DMS 273 (cell line): Measurements from ENCODE around the gene KCNC4.

Experiments used
- DNase-seq: peaks from one replicate; lab custom pipeline; 2025; ENCODE audit not compliant: unreplicated experiment; lab: John Stamatoyannopoulos, UW

Gene KCNC4

DNA sequence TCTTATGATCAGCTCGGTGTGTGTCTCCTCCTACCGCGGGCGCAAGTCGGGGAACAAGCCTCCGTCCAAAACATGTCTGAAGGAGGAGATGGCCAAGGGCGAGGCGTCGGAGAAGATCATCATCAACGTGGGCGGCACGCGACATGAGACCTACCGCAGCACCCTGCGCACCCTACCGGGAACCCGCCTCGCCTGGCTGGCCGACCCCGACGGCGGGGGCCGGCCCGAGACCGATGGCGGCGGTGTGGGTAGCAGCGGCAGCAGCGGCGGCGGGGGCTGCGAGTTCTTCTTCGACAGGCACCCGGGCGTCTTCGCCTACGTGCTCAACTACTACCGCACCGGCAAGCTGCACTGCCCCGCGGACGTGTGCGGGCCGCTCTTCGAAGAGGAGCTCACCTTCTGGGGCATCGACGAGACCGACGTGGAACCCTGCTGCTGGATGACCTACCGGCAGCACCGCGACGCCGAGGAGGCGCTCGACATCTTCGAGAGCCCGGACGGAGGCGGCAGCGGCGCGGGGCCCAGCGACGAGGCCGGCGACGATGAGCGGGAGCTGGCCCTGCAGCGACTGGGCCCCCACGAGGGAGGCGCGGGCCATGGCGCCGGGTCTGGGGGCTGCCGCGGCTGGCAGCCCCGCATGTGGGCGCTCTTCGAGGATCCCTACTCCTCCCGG is 1.5 kb downstream of the KCNC4 start:
- no peak for DNase-seq

DNA sequence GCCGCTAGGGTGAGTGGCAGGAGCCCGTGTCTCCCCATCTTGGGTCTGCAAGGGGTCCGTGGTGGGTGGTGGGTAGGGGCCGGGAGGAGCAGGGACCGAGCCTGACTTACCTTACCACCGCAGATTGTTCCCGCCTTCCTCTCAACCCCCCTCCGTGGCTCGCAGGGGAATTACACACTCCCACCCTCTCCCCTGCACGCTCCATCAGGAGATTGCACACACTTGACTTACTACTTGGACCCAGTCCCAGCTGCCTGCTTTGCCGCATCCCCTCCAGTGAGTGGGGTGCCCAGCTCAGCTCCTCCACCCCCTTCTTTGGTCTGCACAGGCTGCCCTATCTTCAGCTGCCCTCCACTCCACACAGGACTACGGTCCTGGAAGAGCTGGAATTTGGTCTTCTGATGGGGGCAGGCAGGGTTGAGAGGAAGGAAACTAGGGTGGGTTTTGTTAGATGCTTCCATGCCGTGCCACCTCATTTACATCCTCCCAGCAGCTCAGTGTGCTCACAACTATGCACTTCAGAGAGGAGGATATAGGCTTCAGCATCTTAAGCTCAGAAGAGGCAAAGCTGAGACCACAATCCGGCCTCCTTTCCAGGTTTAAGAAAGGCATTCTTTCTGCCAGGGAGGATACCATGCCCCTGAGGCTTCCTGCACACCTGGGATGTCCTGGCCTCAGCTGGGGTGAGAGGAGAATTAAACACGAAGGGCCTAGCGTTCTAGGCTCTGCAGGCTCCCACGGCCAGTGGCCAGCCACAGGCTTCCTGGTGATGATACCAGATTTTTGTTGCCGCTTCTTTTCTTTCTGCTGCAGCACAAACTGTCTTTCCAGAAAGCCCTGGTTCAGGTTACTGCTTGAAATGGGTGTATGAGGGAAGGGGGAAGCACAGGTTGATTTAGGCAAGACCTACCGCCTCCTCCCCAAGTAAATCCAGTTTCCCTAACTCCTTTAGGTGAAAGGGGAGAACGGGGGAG is 2.3 kb downstream of the KCNC4 start:
- DNase-seq: peak; percentile 20

DNA sequence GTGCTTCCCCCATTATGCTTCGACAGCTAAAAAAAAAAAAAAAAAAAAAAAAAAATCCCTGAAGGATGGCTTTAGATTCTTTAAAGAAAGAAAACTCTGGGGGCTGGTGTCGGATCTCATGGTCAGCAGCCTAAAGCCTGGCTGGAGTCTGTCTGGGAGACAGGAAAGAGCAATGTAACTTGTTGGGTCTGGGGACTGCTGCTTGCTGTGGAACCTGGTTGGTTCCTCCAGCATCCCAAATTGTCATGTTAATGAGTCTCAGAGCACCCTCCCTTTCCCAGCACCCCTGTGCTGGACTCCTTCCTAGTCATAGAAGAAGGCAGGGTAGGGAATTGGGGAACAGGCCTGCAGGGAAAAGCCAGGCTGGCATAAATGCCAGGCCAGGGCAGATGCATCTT is 3.0 kb downstream of the KCNC4 start:
- no peak for DNase-seq

DNA sequence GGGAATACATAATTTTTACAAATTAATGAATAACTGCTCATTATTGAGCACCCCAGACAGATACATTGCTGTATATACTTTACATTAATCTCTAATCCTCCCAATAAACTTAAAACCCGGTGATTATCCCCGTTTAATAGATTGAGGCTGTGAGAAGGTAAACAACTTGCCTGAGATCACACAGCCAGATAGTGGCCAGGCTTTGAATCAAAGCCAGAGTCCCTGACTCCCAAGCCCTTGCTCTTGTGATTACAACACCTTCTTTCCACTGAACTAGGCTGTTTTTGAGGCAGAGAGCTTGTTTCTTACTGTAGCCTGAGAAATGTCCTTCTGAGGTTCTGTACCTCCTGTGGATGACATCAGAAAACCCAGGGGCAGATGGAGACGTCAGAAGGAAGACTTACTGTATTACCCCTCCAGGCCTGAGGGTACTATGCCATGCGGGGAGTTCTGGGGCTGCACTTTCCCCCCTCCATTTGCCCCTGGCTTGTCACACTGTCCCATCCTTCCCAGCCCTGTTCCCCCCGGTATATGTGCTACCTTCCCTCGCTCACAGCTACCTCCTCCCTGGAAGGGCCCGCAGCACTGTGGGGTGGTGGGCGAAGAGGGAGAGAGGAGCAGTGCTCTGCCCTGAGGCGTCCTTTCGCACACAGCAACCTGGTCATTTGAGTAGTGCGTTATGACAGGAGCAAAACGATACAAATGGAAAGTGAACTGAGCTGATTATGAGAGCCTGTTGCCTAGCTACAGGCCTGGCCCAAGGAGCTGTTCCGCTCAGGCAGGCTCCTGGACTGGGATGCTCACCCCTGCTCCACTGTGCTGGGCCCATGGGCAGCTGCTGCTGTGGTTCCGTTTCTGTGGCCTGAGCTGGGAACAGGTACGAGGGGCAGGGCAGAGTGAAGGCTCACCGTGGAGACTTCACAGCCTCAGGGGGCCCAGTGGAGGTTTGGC is 4.6 kb downstream of the KCNC4 start:
- peak; percentile 30 for DNase-seq

DNA sequence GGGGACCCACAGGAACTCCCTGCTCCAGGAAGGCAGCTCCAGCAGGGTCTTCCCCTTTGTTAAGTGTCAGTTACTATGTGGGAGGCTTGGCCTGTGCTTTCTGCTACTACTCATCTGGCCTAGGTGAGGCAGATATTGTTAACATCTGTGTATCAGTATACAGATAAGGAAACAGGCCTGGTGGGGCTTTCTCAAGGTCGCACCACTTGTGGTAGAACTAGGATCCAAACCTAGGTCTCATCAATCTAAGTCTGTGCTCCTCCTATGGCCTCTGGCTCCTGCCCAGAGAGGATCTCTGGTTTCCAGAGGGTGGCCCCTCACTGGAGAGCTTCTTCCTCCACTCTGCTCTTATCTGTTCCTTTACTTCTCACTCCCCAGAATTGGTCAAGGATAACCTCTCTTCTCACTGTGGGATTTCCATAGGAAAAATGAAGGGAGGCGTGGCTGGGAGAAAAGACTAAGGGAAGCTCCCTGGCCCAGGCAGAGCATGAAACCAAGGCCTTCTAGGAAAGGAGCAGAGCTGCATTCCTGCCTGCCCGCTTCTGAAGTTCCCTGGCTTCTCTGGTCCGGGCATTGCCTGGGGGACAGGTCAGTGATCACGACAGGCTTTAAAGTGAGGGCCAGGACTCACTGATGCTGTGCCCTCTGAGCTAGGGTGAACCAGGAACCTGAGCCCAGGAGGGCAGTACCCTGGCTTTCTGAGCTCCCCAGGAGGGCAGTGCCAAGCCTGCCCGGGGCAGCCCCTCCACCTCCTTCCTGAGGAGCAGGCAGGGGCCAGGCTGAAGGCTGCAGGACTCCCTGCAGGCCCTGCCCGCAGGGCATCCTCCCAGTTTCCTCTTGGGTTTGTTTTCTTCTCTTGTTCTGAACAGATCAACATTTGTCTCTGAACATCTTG is 5.8 kb downstream of the KCNC4 start:
- DNase-seq: no peak

DNA sequence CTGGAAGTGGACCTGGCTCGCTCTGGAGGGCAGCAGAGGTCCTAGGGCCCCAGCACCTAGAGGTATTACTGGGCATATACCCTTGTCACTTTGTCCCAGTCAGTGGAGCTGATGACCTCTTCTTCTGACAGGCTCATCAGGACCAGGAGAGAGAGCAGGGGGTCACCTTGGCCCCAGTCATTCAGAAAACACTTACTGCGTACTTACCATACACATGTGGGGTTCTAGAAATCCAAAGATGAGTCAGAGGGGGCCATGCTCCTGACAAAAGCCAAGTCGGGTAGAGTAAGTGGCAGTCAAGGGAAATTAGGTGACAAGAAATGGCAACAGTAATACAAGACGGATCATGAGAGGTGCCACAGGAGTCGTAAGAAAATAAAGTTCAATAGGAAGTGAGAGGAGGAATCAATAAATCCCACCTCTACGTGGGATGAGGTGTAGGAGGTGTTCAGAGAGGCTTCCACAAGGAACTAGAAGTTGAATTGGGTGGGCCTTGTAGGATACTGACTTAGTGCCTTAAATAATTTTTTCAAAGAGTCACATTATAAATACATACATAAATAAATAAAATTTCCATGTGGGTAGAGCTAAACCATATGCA is 6.8 kb downstream of the KCNC4 start:
- DNase-seq: no peak

DNA sequence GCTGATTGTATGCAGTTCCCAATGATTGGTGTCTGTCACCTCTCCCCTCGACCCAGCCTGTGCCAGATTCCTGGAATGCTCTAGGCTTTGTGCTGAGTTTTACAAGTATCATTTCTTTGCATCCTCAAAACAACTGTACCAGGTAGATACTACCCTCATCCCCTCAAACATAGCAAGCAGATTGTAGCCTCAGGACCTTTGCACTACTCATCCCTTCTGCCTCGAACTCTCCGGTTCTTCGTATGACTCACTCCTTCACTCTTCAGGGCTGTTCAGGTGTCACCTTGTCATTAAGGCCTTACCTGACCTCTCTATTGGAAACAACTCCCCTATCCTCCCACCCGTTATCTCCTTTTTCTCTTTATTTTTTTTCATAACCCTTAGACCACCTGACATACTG is 8.0 kb downstream of the KCNC4 start:
- no peak for DNase-seq

DNA sequence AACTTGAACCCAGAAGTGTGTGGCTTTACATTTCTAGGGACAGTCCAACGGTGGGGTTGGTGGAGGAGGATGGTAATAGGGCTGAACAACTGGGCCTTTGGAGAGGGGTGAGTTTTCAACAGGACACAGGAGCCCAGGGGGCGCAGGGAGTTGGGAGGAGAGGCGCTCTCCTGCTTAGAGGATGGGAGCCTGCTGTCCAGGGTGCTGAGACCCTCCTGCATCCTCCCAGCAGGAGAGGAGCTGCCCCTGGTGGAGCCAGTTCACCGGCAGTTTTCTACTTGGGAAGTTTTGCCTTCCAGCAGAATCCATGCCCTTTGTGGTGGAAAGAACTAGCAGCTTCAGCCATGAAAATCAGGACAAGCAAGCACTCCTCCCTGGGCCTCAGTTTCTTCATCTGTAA is 8.6 kb downstream of the KCNC4 start:
- DNase-seq: no peak

DNA sequence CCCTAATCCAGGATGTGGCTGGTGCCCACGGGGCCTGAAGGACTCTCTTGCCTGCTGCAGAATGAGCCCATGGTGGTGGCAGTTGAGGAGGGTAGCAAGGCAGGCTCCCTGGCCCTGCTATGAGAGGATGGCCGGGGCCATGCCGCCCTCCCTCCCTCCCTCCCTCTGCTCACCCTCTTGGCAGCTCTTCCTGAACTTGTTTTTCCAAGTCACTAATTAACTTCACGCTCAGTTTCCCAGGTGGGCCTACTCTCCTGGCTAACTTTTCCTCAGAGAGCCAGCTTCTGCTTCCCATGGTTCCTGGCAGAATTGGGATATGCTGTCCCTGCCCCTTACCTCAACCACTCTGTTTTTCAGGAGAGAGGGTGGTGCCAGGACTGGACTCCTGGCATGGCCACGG is 10.2 kb downstream of the KCNC4 start:
- DNase-seq: no peak

DNA sequence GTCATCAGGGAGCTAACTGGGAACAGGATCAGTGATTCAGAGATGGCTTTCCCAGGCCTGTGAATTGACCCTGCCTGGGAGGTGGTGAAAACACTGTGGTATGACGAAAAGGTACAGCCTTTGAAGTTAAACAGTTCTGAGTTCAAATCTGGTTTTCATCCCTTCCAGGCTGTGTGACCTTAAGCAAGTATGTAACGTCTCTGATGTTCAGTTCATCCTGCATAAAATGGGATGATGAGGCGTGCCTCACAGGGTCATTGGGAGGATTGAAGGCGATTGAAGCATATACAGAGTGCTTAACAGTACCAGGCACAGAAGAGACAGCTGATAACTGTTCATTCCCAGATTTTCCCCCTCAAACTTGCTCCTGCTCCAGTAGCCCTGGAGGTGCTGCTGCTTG is 11.0 kb downstream of the KCNC4 start:
- DNase-seq: no peak

DNA sequence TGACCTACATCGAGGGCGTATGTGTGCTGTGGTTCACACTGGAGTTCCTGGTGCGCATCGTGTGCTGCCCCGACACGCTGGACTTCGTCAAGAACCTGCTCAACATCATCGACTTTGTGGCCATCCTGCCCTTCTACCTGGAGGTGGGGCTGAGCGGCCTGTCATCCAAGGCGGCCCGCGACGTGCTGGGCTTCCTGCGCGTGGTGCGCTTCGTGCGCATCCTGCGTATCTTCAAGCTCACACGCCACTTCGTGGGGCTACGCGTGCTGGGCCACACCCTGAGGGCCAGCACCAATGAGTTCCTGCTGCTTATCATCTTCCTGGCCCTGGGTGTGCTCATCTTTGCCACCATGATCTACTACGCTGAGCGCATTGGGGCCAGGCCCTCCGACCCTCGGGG is 13.0 kb downstream of the KCNC4 start:
- DNase-seq: no peak

DNA sequence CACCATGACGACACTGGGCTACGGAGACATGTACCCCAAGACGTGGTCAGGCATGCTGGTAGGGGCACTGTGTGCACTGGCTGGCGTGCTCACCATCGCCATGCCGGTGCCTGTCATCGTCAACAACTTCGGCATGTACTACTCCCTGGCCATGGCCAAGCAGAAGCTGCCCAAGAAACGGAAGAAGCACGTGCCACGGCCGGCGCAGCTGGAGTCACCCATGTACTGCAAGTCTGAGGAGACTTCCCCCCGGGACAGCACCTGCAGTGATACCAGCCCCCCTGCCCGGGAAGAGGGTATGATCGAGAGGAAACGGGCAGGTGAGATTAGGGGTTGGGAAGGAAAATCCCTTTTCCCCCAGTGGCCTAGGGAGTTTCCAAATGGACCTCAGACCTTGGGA is 13.5 kb downstream of the KCNC4 start:
- no peak for DNase-seq

DNA sequence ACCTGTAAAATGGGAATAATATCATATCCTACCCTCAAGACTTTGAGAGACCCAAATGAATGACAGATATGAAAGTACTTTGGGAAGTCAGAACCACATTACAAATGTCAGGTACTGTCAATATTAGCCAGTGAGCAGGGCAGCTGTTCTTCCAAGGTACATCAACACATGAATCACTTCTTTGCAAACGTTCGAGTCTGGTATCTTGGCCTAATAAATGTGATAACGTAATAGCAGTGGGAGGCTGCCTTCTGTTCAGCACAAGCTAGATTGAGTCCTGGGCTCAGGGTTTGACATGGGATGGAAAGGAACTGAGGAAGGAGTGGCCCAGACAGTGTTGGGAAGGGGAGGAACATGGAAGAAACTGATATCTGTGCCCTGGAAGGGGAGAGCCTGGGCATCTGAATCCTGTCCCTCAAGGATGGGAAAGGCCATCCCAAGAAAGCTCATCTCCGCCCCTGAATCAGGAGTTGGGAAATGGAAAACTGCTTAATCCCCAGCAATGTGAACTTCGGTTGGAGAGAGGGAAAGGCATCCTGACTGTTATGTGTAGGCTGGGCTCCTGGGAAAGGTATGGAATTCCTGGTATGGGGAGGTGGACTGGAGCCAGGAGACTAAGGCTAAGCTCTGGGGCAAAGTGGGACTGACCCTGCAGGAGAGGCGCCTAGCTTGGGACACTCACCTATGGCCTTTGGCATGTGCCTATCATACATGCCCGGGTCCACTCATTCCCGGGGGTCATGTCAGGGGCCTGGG is 14.3 kb downstream of the KCNC4 start:
- DNase-seq: no peak

DNA sequence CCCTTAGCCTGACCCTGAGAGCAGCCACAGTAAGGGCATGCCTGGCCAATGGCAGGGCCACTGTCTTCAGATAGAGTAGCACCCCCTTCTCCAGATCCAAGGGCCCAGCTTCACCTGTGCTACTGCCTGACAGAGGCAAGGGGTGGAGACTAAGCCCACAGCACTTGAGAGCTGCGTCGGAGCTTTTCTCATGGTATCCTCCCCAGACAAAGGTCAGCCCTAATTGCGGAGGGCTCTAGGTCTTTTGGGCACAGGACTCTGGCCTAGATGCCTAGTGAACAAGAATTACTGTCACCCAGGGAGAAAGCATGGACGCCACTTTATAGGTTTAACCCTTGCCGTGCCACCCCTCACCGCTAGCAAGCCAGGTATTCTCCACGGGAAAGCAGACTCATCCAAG is 15.1 kb downstream of the KCNC4 start:
- DNase-seq: no peak

DNA sequence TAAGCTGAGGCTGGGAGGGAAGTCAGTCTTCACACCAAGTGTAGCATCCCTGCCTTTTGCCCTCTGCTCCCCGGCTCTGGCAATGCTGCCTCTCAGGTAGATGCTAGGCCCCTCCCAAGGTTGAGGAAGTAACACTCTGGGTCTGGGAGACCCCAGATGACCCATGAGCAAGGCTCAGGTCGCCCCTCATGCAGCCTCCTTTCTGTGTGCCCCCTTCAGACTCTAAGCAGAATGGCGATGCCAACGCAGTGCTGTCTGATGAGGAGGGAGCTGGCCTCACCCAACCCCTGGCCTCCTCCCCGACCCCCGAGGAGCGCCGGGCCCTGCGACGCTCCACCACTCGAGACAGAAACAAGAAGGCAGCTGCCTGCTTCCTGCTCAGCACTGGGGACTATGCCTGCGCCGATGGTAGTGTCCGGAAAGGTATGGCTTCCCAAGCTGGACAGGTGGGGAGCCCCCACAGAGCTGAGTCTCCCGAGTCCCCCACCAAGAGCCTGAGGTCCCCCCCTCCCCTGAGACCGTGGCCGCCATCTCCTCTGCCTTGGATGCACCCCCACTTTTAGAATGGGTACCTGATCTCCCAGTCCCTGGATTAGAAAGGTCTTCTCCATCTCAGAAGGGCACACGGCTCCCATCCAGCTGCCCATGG is 15.8 kb downstream of the KCNC4 start:
- DNase-seq: no peak

DNA sequence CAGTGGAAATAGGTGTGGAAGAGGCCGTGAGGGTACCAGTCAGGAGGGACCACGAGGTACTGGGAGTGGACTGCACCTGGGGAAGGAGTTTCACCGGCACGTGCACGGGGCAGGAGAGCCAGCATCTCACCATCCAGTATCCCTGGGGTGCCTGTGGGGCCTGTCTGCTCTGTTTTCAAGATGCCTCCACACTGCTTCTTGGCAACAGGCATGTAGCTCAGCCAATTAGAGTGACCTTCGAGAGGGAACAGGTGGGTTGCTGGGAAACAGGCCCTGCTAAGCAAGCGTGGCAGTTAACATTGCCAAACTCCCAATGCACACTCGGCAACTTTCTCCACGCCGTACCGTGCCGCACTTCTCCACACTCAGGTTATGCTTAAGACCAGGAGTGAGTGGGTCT is 17.7 kb downstream of the KCNC4 start:
- peak; percentile 59 for DNase-seq

DNA sequence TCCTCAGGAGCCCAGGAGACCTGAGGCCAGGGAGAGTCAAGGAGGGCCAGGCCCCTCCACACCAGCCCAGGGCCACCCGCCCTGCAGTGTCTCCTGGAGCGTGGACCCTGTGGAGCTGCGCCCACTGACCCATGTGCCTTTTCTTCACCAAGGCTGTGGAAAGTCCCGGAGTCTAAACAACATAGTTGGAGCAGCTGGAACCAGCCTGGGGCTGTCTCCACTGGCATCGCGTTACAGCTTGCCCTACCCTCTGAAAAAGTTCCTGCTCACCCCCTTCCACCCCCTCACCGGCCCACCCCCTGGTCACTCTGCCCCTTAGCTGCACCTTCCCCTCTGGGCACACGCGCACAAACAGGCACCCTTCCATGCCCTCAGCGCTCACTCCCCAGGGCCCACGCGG is 18.3 kb downstream of the KCNC4 start:
- DNase-seq: peak; percentile 34

DNA sequence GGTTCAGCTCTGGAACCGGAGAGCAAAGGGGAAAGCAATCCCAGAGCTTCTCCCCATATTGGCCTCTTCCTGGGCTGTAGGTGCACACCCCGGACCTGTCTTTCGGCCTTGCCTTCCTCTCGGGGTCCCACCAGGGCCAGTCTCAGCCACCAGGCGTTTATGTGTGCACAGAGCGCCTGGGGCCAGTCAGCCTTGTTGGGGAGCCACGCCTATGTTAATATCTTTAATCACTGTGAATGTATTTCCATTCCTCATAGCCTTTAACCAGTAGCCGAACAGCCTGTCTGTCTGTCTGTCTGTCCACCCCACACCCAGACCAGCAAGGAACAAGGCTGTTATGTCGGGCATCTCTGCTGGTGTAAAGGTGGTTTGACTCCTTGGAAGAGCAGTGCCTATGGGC is 18.8 kb downstream of the KCNC4 start:
- no peak for DNase-seq
